CD4-positive, alpha-beta memory T cell (primary cell): ENCODE measurements around the gene SLC39A11. TPM values are rescaled to one million over a fixed set of nuclear protein-coding genes. Genes with fewer than 3 reads are reported as not detected.

Experiments
- CTCF ChIA-PET: fragments of 350-600 bp; sonication (Branson Sonifier 250); formaldehyde crosslinking; loops from one replicate; lab custom pipeline; 2021; ENCODE audit warnings: inconsistent platforms; ENCODE audit not compliant: partially characterized antibody; lab: Charles Lee
- POLR2A ChIA-PET: fragments of 350-600 bp; sonication (Branson Sonifier 250); formaldehyde crosslinking; loops from one replicate; lab custom pipeline; 2021; ENCODE audit not compliant: partially characterized antibody; lab: Charles Lee
- DNase-seq, 5 donors: peaks; one replicate each; pipeline versions ENCODE4 v3.0.0 to v3.0.0-alpha.2; 2020 to 2022; ENCODE audit warnings: mixed read lengths in 1 of 5
- H3K27ac ChIP-seq: one replicate; pipeline ENCODE4 v1.7.0; 2013; ENCODE audit warnings: low read depth, low read length
- H3K27me3 ChIP-seq: 2 replicates; pipeline ENCODE4 v1.7.0; 2013; ENCODE audit warnings: mild to moderate bottlenecking, low read length, moderate library complexity; ENCODE audit not compliant: insufficient read depth
- H3K36me3 ChIP-seq: 2 replicates; pipeline ENCODE4 v1.7.0; 2013; ENCODE audit warnings: mild to moderate bottlenecking, low read length, moderate library complexity; ENCODE audit not compliant: insufficient read depth
- H3K4me1 ChIP-seq: 2 replicates; pipeline ENCODE4 v1.7.0; 2013; ENCODE audit warnings: mild to moderate bottlenecking, low read length, moderate library complexity; ENCODE audit not compliant: insufficient read depth
- H3K4me3 ChIP-seq, 2 donors: one replicate each; pipeline ENCODE4 v1.7.0; 2013; ENCODE audit warnings: low read length in 2 of 2, mild to moderate bottlenecking in 1 of 2
- H3K9me3 ChIP-seq, 2 donors: one replicate each; pipeline ENCODE4 v1.7.0; 2013; ENCODE audit warnings: low read length in 2 of 2, control low read depth in 1 of 2; ENCODE audit not compliant: control insufficient read depth in 1 of 2
- H3K27ac Mint-ChIP-seq, 7 donors: one replicate each; pipeline ENCODE4 v1.8.0; 2020 to 2021; ENCODE audit warnings: mixed read lengths in 7 of 7, mild to moderate bottlenecking in 6 of 7, inconsistent platforms in 3 of 7, moderate library complexity in 3 of 7
- H3K27me3 Mint-ChIP-seq, 2 donors: one replicate each; pipeline ENCODE4 v1.8.0; 2020 to 2021; ENCODE audit warnings: mixed read lengths in 2 of 2
- H3K36me3 Mint-ChIP-seq, 2 donors: one replicate each; pipeline ENCODE4 v1.8.0; 2020 to 2021; ENCODE audit warnings: mixed read lengths in 2 of 2, inconsistent platforms in 1 of 2, mild to moderate bottlenecking in 1 of 2
- H3K4me1 Mint-ChIP-seq, 4 donors: one replicate each; pipeline ENCODE4 v1.8.0; 2020 to 2021; ENCODE audit warnings: mixed read lengths in 4 of 4, mild to moderate bottlenecking in 1 of 4
- H3K4me3 Mint-ChIP-seq, 8 donors: one replicate each; pipeline ENCODE4 v1.8.0; 2020 to 2021; ENCODE audit warnings: mixed read lengths in 8 of 8, mild to moderate bottlenecking in 7 of 8, moderate library complexity in 6 of 8, inconsistent platforms in 3 of 8
- H3K9me3 Mint-ChIP-seq, 8 donors: one replicate each; pipeline ENCODE4 v1.8.0; 2020 to 2021; ENCODE audit warnings: mixed read lengths in 8 of 8, mild to moderate bottlenecking in 5 of 8, inconsistent platforms in 3 of 8, moderate library complexity in 1 of 8
- intact Hi-C: fragments of 100-400 bp; cut with micrococcal nuclease; formaldehyde crosslinking; loops from one replicate; pipeline ENCODE4 v1.15.1; 2023
- polyA plus RNA-seq, 2 donors: library from polyadenylated mRNA; unstranded; fragments of 300-500 nt; fragmentation: Illumina TruSeq; gene quantifications; one replicate each; pipeline ENCODE4 v1.2.3, GENCODE V29; 2021
- total RNA-seq, 2 experiments: library from RNA; stranded (reverse); gene quantifications; one replicate each; pipeline ENCODE4 v1.2.3, GENCODE V29; 2021

Gene SLC39A11
- total and polyA plus RNA-seq, 4 experiments from 2014 or later = 15.9 to 23.7 (median 20.4) TPM

DNA sequence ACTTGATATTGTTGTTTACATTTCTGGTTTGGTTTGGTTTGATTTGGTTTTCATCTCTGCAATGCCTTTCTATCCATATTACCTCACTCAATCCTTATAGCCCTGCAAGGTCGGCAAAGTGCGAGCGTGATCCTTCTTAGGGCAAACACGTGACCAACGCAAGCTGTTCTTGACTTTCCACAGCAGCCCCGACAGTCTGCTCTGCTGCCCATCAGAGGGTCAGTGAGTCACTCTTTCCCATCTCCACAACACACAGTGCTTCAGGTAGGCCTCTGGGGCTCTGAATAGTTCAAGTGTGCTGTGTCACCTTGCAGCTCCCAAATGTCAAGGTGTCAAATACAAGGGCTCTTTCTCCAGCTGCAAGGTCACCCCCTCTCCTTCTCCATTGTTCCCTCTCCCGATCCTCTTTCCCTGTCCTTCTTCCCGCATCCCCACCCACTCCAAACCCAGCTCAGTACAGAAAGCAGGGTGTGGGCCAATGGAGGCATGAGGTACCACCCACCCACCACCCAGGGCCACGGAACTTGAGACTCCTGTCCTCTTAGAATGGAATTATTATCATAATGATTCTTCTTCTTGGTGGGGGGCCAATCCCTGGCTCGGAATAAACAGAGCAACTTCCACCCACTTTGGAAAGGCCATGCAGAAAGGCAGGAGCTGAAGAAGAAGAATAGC, 139.7 kb downstream of the SLC39A11 start:
- POLR2A ChIA-PET = no interaction called here
- Mint-ChIP-seq H3K27me3 (no peaks in the 10 kb centered on the region), H3K9me3 (no peaks in the 10 kb centered on the region), H3K4me1 (peaks cover 0 to 4% (median 1%) of the 10 kb centered on the region in 4 donors), H3K4me3 (peak overlapping the region in 1 of 8 donors; percentile 32), H3K36me3 (peaks cover 3 to 4% of the 10 kb centered on the region in 2 donors), H3K27ac (no peak overlapping the region)
- CTCF ChIA-PET = no interaction called here
- H3K27ac ChIP-seq = no peak overlapping the region
- H3K36me3 ChIP-seq = no peaks in the 10 kb centered on the region
- no peaks in the 10 kb centered on the region for H3K27me3 ChIP-seq
- H3K4me3 ChIP-seq = no peak overlapping the region
- no peaks in the 10 kb centered on the region for H3K4me1 ChIP-seq
- intact Hi-C loops = no loop called here
- DNase-seq = no peak
- no peaks in the 10 kb centered on the region for H3K9me3 ChIP-seq

DNA sequence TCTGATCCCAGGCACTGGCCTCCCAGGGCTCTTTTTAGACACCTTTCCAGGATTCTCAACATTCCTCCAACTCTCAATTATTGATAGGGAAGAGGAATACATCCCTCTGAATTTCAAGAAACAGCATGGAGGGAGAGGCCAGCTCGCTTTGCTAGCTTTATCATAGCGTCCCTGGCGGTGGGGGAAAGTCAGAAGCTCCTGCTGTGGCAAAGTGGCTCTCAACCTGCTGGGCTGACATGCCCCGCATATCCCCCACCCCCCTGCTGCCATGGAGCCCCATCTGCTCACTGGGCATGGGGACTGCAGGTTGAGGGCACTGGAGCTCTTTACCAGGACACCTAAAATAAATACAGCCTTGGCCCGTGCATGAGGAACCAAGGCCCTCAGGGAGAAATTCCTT, 140.3 kb downstream of the SLC39A11 start:
- Mint-ChIP-seq H3K27me3 (no peaks in the 10 kb centered on the region), H3K4me1 (peaks cover 0 to 4% (median 1%) of the 10 kb centered on the region in 4 donors), H3K27ac (no peak overlapping the region), H3K36me3 (peaks cover 6 to 9% of the 10 kb centered on the region in 2 donors), H3K4me3 (no peak overlapping the region), H3K9me3 (no peaks in the 10 kb centered on the region)
- Histone ChIP-seq H3K27ac (no peak overlapping the region), H3K9me3 (no peaks in the 10 kb centered on the region), H3K4me1 (no peaks in the 10 kb centered on the region), H3K36me3 (no peaks in the 10 kb centered on the region), H3K27me3 (no peaks in the 10 kb centered on the region), H3K4me3 (no peak overlapping the region)
- DNase-seq = no peak
- intact Hi-C loops = no loop called here
- CTCF ChIA-PET = no interaction called here
- POLR2A ChIA-PET = no interaction called here

DNA sequence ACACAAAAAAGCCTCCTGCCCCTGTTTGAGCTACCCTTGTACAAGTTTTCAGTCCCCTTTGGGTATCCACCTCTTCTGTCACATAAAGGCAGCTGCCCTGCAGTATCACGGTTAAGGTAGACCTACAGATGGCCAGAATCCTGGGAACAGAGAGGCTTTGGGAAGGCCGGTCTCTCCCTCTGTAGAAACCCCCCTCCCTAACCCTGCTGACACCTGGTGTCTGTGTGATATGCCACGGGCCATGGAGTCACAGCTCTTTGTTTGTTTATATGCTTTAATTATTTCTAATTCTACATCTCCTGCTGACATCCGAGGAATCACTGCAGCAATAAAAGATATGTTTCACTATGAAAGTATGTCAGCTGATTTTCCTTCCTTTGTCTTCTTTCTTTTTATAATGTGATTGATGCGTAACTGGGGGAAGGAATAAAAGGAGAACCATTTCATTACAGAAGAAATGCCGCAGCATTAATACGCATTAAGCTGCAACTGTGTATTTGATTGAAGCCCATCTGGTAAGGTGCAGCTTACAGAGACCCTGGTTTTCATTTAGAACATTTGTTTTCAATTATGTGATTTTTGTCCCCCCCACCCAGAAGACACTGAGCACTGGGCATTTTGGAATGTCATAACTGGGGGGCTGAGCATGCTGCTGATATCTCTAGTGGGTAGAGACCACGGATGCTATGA, 142.1 kb downstream of the SLC39A11 start:
- no peak overlapping the region for H3K27ac ChIP-seq
- Mint-ChIP-seq H3K4me1 (peaks cover 0 to 4% (median 1%) of the 10 kb centered on the region in 4 donors), H3K9me3 (no peaks in the 10 kb centered on the region), H3K27ac (peak overlapping the region in 1 of 7 donors; percentile 16), H3K27me3 (no peaks in the 10 kb centered on the region), H3K36me3 (peaks cover 20 to 24% of the 10 kb centered on the region in 2 donors), H3K4me3 (no peak overlapping the region)
- intact Hi-C loops = no loop called here
- H3K9me3 ChIP-seq = no peaks in the 10 kb centered on the region
- H3K36me3 ChIP-seq = no peaks in the 10 kb centered on the region
- CTCF ChIA-PET = no interaction called here
- no peak for DNase-seq
- no peaks in the 10 kb centered on the region for H3K4me1 ChIP-seq
- no peak overlapping the region for H3K4me3 ChIP-seq
- no peaks in the 10 kb centered on the region for H3K27me3 ChIP-seq
- POLR2A ChIA-PET = no interaction called here

DNA sequence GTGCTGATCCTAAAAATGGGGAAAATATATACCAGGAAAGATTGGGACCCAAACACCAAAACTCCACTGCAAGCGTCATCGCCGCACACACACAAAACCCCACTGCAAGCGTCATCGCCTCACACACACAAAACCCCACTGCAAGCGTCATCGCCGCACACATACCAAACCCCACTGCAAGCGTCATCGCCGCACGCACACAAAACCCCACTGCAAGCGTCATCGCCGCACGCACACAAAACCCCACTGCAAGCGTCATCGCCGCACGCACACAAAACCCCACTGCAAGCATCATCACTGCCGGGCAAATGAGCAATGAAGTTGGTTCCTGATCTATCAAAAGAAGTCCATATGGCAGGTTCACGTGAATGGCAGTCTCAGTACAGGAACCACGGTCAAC, 144.4 kb downstream of the SLC39A11 start:
- CTCF ChIA-PET = no interaction called here
- no peak for DNase-seq
- intact Hi-C loops = no loop called here

DNA sequence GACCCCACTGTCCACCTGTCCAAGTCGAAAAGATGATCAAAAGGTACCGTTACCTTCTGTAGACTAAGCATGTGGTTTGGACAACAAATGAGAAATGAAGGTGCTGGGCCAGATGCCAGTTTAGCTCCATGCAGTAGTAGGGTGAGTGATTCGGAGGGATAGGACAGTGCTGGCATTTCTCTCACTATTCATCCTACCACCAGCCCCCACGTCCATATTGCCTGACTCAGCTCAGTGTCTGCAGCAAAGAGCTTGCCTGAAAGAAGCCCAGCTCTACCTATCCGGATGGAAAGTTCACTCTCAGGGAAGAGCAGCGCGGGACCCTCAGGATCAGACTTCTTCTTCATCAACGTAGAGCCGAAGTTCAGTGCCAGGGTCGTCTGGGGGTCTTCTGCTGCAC, 145.0 kb downstream of the SLC39A11 start:
- Histone ChIP-seq H3K4me3 (no peak overlapping the region), H3K27me3 (no peaks in the 10 kb centered on the region), H3K4me1 (no peaks in the 10 kb centered on the region), H3K27ac (no peak overlapping the region), H3K36me3 (no peaks in the 10 kb centered on the region), H3K9me3 (no peaks in the 10 kb centered on the region)
- intact Hi-C loops = no loop called here
- ChIA-PET POLR2A (no interaction called here), CTCF (no interaction called here)
- Mint-ChIP-seq H3K4me1 (peaks cover 0 to 4% (median 2%) of the 10 kb centered on the region in 4 donors), H3K9me3 (no peaks in the 10 kb centered on the region), H3K27me3 (no peaks in the 10 kb centered on the region), H3K27ac (no peak overlapping the region), H3K4me3 (no peak overlapping the region), H3K36me3 (peaks cover 22 to 38% of the 10 kb centered on the region in 2 donors)
- no peak for DNase-seq

More for the DNA sequence above, 144.4 kb downstream of the SLC39A11 start:
- Histone ChIP-seq H3K27ac (no peak overlapping the region), H3K9me3 (no peaks in the 10 kb centered on the region), H3K27me3 (no peaks in the 10 kb centered on the region), H3K4me3 (no peak overlapping the region), H3K4me1 (no peaks in the 10 kb centered on the region), H3K36me3 (no peaks in the 10 kb centered on the region)
- POLR2A ChIA-PET = no interaction called here
- Mint-ChIP-seq H3K9me3 (no peaks in the 10 kb centered on the region), H3K27me3 (no peaks in the 10 kb centered on the region), H3K27ac (no peak overlapping the region), H3K4me3 (no peak overlapping the region), H3K4me1 (peaks cover 0 to 4% (median 2%) of the 10 kb centered on the region in 4 donors), H3K36me3 (peaks cover 22 to 32% of the 10 kb centered on the region in 2 donors)

DNA sequence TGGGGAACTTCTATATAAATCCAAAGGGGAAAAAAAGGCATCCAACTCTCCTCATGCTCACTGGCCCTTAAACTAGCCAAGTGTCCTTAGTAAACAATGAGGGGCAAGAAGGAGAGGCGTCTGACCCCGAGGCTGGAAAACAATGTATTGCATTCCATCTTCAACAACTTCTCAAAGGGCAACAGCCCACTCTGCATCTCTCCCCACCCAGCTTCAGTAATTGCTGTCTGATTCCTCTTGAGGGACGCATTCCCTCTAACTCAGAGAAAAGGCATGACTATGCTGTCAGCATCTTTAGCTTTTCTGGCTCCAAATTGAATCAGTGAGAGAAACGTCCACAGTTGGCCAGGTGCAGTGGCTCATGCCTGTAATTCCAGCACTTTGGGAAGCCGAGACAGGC, 145.8 kb downstream of the SLC39A11 start:
- peaks cover 0 to 4% (median 1%) of the 10 kb centered on the region in 4 donors for H3K4me1 Mint-ChIP-seq

DNA sequence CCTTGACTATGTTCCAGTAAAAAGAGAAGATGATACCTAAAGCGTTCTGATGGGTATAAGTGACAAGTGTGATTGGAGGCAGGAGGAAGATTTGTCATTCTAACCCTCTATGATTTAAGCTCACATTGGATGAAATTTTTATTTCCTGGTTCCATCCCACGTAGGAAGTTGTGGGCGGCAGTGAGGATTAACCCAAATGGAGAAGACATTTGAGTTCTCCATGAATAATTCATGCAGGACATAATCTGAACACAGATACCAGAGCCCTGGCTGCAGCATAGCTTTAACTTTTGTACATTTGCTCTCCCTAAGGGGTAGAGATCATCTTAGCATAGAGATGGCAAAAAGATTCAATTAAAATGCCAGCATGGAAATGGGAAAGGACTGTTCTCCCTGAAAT, 146.3 kb downstream of the SLC39A11 start:
- peaks cover 22 to 40% of the 10 kb centered on the region in 2 donors for H3K36me3 Mint-ChIP-seq
- H3K27me3 ChIP-seq = no peaks in the 10 kb centered on the region
- H3K27me3 Mint-ChIP-seq = no peaks in the 10 kb centered on the region
- H3K4me3 Mint-ChIP-seq = no peak overlapping the region
- H3K4me1 ChIP-seq = no peaks in the 10 kb centered on the region
- no peaks in the 10 kb centered on the region for H3K9me3 Mint-ChIP-seq
- H3K27ac ChIP-seq = no peak overlapping the region
- no peak for DNase-seq
- H3K4me1 Mint-ChIP-seq = peaks cover 0 to 2% (median 0%) of the 10 kb centered on the region in 4 donors
- no peaks in the 10 kb centered on the region for H3K9me3 ChIP-seq
- no peaks in the 10 kb centered on the region for H3K36me3 ChIP-seq
- H3K4me3 ChIP-seq = no peak overlapping the region
- H3K27ac Mint-ChIP-seq = peak overlapping the region in 1 of 7 donors; percentile 74
- ChIA-PET POLR2A (no interaction called here), CTCF (no interaction called here)
- intact Hi-C loops = no loop called here

More for the DNA sequence above, 145.8 kb downstream of the SLC39A11 start:
- H3K9me3 ChIP-seq = no peaks in the 10 kb centered on the region
- H3K4me1 ChIP-seq = no peaks in the 10 kb centered on the region
- Mint-ChIP-seq H3K4me3 (no peak overlapping the region), H3K36me3 (peaks cover 22 to 40% of the 10 kb centered on the region in 2 donors), H3K9me3 (no peaks in the 10 kb centered on the region), H3K27me3 (no peaks in the 10 kb centered on the region), H3K27ac (no peak overlapping the region)
- ChIA-PET CTCF (no interaction called here), POLR2A (no interaction called here)
- intact Hi-C loops = no loop called here
- H3K27ac ChIP-seq = no peak overlapping the region
- DNase-seq = no peak
- no peaks in the 10 kb centered on the region for H3K27me3 ChIP-seq
- no peak overlapping the region for H3K4me3 ChIP-seq
- H3K36me3 ChIP-seq = no peaks in the 10 kb centered on the region
